ENCODE measurements around the gene BRIX1. TPM values are rescaled to one million over a fixed set of nuclear protein-coding genes. Genes with fewer than 3 reads are reported as not detected.
A peak's percentile ranks its signal among the peaks of the same experiment; 100 is the strongest.

Gene BRIX1
- total RNA-seq, 1 experiment from 2014 or later, result 93.3 TPM

DNA sequence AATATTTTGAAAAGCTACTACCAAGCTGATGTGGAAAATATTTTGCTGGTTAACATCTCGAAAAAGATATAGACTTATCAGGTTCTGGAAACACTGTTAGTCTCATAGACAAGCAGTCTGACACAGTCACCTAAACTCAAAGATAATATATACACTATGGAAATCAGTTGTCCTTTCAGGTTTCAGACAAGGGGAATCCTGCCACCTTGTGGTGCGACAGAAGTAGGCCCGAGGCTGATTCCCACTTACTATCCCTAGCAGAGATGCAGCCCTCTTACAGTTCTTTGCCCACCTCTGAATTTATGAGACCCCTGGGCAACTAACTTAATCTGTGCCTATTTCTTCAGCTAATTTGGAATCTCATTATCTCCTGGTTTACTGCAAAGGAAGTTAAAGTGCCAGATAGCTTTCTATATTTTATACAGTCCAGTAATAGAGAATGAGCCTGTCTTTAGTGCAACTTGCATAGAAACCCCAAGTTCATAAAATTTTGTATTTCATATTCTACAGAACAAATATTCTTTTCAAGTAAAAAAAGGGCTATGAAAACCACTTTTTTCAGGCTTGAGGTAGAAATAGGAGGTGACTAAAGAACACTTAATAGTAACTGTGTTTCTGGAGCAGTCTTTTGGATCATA is 17.1 kb upstream of the BRIX1 start:
- Histone ChIP-seq H3K9me3 (ENCODE audit: low read depth, low read length, poor library complexity, severe bottlenecking) (no peaks in the 10 kb centered on the region), H3K27me3 (replicated peaks; ENCODE audit: insufficient read depth, low read depth, low read length, poor library complexity) (no peaks in the 10 kb centered on the region), H3K27ac (ENCODE audit: low read depth, low read length, poor library complexity, severe bottlenecking) (no peak overlapping the region), H3K4me1 (ENCODE audit: insufficient read depth, low read length, poor library complexity, severe bottlenecking) (no peaks in the 10 kb centered on the region), H3K36me3 (ENCODE audit: insufficient read depth, low read length, poor library complexity, severe bottlenecking) (no peaks in the 10 kb centered on the region), H3K4me3 (ENCODE audit: low read depth, low read length, poor library complexity, severe bottlenecking) (no peak overlapping the region)
- BruUV-seq (replicated peaks), result no TSS peak
- POLR2A ChIA-PET (ENCODE audit: low non-redundant PET), result no interaction called here
- intact Hi-C loops (cut with micrococcal nuclease; ENCODE audit: unreplicated experiment), result loop anchor here (1.0 to 5.0 kb wide), 3 partner anchors 241 to 412 kb away; partner anchors contain the start of gene RAI14
- TF ChIP-seq EZH2 (IDR thresholded peaks at IDR 0.05; ENCODE audit: borderline replicate concordance, low read depth, low read length, poor library complexity, severe bottlenecking) (no peak), CTCF (conservative IDR thresholded peaks at IDR 0.05; ENCODE audit: low read depth, low read length) (peak; percentile 85)
- peak; percentile 77 for DNase-seq (ENCODE audit: low spot score)
- CTCF ChIA-PET, result interaction anchor here (0.9 kb wide), 1 partner anchor 411 kb away, joined by 3 read pairs; no protein-coding TSS in a partner anchor

DNA sequence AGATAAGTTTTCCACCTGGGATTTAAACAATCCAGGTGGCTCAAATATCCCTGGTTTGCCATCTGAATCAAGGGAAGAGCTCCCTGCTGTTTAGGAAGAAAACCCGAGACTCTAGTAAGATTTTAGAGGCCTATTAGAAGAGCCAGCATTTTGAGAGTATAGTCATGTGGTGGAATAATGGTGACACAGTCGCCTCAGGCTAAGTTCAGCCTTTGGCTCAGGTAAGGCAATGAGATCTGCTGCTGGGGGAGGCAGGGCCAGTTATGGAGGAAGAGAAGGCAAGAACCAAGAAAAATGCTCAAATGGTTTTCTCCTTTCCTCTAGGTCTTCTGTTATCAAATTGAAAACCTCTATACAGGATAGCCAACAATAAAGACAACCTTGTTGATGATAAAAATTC is 16.4 kb upstream of the BRIX1 start:
- Histone ChIP-seq H3K9me3 (ENCODE audit: low read depth, low read length, poor library complexity, severe bottlenecking) (no peaks in the 10 kb centered on the region), H3K4me1 (ENCODE audit: insufficient read depth, low read length, poor library complexity, severe bottlenecking) (no peaks in the 10 kb centered on the region), H3K4me3 (ENCODE audit: low read depth, low read length, poor library complexity, severe bottlenecking) (no peak overlapping the region), H3K27ac (ENCODE audit: low read depth, low read length, poor library complexity, severe bottlenecking) (no peak overlapping the region), H3K27me3 (replicated peaks; ENCODE audit: insufficient read depth, low read depth, low read length, poor library complexity) (no peaks in the 10 kb centered on the region), H3K36me3 (ENCODE audit: insufficient read depth, low read length, poor library complexity, severe bottlenecking) (no peaks in the 10 kb centered on the region)
- POLR2A ChIA-PET (ENCODE audit: low non-redundant PET), result no interaction called here
- no peak for TF ChIP-seq CTCF (conservative IDR thresholded peaks at IDR 0.05; ENCODE audit: low read depth, low read length)
- TF ChIP-seq EZH2 (IDR thresholded peaks at IDR 0.05; ENCODE audit: borderline replicate concordance, low read depth, low read length, poor library complexity, severe bottlenecking), result no peak
- CTCF ChIA-PET, result no interaction called here
- no TSS peak for BruUV-seq (replicated peaks)
- no peak for DNase-seq (ENCODE audit: low spot score)
- intact Hi-C loops (cut with micrococcal nuclease; ENCODE audit: unreplicated experiment), result loop anchor here (5.0 kb wide), 1 partner anchor 242 kb away; the partner anchor contains the start of gene RAI14

GRCh38 chr5:34900652-34901051 is 14.9 kb upstream of the BRIX1 start:
- ChIA-PET CTCF (interaction anchor here (0.7 kb wide), 1 partner anchor 200 kb away, joined by 3 read pairs; no protein-coding TSS in a partner anchor), POLR2A (ENCODE audit: low non-redundant PET) (no interaction called here)
- no peaks in the 10 kb centered on the region for H3K36me3 ChIP-seq (ENCODE audit: insufficient read depth, low read length, poor library complexity, severe bottlenecking)
- H3K4me3 ChIP-seq (ENCODE audit: low read depth, low read length, poor library complexity, severe bottlenecking), result no peak overlapping the region
- H3K9me3 ChIP-seq (ENCODE audit: low read depth, low read length, poor library complexity, severe bottlenecking), result no peaks in the 10 kb centered on the region
- no peak for DNase-seq (ENCODE audit: low spot score)
- intact Hi-C loops (cut with micrococcal nuclease; ENCODE audit: unreplicated experiment), result loop anchor here (5.0 kb wide), 1 partner anchor 883 kb away; no protein-coding TSS in a partner anchor
- H3K27ac ChIP-seq (ENCODE audit: low read depth, low read length, poor library complexity, severe bottlenecking), result no peak overlapping the region
- H3K4me1 ChIP-seq (ENCODE audit: insufficient read depth, low read length, poor library complexity, severe bottlenecking), result no peaks in the 10 kb centered on the region
- TF ChIP-seq EZH2 (IDR thresholded peaks at IDR 0.05; ENCODE audit: borderline replicate concordance, low read depth, low read length, poor library complexity, severe bottlenecking) (no peak), CTCF (conservative IDR thresholded peaks at IDR 0.05; ENCODE audit: low read depth, low read length) (no peak)
- no peaks in the 10 kb centered on the region for H3K27me3 ChIP-seq (replicated peaks; ENCODE audit: insufficient read depth, low read depth, low read length, poor library complexity)
- BruUV-seq (replicated peaks), result no TSS peak
